ENCODE data around the gene MAGI3.

DNA sequence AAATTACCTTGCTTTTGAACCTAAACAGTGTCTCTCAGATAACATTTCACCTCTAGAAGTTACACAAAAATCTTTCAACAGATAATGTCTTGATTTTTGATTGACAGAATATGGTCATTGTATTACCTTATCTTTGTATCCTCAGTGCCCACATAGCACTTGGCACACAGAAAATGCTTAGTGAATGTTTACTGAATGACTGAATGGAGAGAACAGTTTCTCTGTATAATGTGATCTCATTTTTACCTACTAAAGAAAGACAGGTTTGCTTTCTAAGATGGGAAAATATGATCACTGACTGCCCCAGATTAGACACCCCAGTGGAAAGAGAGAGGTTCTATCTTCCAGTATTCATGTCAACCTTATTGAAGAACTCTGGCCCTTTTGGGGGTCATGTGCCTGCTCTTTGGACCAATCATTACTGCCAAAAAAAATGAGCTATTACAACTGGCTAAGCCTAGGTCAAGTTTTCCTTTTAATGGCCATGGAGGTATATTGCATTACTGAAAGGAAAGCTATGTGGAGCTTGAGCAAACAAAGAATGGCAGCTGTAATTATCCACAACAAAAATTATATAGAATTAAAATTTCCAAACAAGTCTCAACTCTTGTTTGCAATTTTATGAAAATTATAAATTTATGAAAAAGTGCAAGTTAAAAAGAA is 117.4 kb downstream of the MAGI3 start:
- TF ChIP-seq, protein P1, sequence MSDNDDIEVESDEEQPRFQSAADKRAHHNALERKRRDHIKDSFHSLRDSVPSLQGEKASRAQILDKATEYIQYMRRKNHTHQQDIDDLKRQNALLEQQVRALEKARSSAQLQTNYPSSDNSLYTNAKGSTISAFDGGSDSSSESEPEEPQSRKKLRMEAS (IDR thresholded peaks at IDR 0.05), result no peak
- no peak for TF ChIP-seq TAF1 (IDR thresholded peaks at IDR 0.05; ENCODE audit: low read depth)
- TF ChIP-seq, protein P2, sequence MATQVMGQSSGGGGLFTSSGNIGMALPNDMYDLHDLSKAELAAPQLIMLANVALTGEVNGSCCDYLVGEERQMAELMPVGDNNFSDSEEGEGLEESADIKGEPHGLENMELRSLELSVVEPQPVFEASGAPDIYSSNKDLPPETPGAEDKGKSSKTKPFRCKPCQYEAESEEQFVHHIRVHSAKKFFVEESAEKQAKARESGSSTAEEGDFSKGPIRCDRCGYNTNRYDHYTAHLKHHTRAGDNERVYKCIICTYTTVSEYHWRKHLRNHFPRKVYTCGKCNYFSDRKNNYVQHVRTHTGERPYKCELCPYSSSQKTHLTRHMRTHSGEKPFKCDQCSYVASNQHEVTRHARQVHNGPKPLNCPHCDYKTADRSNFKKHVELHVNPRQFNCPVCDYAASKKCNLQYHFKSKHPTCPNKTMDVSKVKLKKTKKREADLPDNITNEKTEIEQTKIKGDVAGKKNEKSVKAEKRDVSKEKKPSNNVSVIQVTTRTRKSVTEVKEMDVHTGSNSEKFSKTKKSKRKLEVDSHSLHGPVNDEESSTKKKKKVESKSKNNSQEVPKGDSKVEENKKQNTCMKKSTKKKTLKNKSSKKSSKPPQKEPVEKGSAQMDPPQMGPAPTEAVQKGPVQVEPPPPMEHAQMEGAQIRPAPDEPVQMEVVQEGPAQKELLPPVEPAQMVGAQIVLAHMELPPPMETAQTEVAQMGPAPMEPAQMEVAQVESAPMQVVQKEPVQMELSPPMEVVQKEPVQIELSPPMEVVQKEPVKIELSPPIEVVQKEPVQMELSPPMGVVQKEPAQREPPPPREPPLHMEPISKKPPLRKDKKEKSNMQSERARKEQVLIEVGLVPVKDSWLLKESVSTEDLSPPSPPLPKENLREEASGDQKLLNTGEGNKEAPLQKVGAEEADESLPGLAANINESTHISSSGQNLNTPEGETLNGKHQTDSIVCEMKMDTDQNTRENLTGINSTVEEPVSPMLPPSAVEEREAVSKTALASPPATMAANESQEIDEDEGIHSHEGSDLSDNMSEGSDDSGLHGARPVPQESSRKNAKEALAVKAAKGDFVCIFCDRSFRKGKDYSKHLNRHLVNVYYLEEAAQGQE (IDR thresholded peaks at IDR 0.05; ENCODE audit: low read depth), result no peak
- no peak for TF ChIP-seq TEAD4 (IDR thresholded peaks at IDR 0.05)

Measured in Ishikawa (cell line).